WTC11 (cell line): ENCODE measurements around the gene FDPS. TPM values are rescaled to one million over a fixed set of nuclear protein-coding genes. Genes with fewer than 3 reads are reported as not detected.

ENCODE experiments used
- ATAC-seq: fragments of 200-7000 bp; cut with Tn5 transposase; 2 replicates; pipeline ENCODE4 v1.10.0; 2021; ENCODE audit warnings: mild to moderate bottlenecking, moderate library complexity
- CTCF ChIA-PET: fragments of 300-600 bp; sonication (Branson Sonifier 250); formaldehyde crosslinking; loops from one replicate; lab custom pipeline; 2021; ENCODE audit warnings: antibody characterized with exemption; lab: Charles Lee
- POLR2A ChIA-PET: fragments of 350-600 bp; sonication (Branson Sonifier 250); formaldehyde crosslinking; loops from one replicate; lab custom pipeline; 2021; ENCODE audit warnings: antibody characterized with exemption; lab: Charles Lee
- DNase-seq: peaks from one replicate; pipeline ENCODE4 v3.0.0; 2021; ENCODE audit warnings: low spot score
- H3K27ac Mint-ChIP-seq: 2 replicates; pipeline ENCODE4 v1.8.0; 2021; ENCODE audit warnings: mixed read lengths
- H3K27me3 Mint-ChIP-seq: 2 replicates; pipeline ENCODE4 v1.8.0; 2021; ENCODE audit warnings: low read depth, mild to moderate bottlenecking, moderate library complexity, mixed read lengths
- H3K36me3 Mint-ChIP-seq: 2 replicates; pipeline ENCODE4 v1.8.0; 2021; ENCODE audit warnings: mixed read lengths
- H3K4me1 Mint-ChIP-seq: 2 replicates; pipeline ENCODE4 v1.8.0; 2022; ENCODE audit warnings: mixed read lengths
- H3K4me3 Mint-ChIP-seq: 2 replicates; pipeline ENCODE4 v1.8.0; 2021; ENCODE audit warnings: mild to moderate bottlenecking, moderate library complexity, mixed read lengths
- H3K9me3 Mint-ChIP-seq: 2 replicates; pipeline ENCODE4 v1.8.0; 2021; ENCODE audit warnings: mixed read lengths
- ATF1 ChIP-seq: sonication (generic); formaldehyde crosslinking; IDR thresholded peaks from 2 replicates; pipeline ENCODE4 v1.8.1; 2023; ENCODE audit warnings: mild to moderate bottlenecking, moderate library complexity, missing genetic modification reagents
- ATF6 ChIP-seq: sonication (generic); formaldehyde crosslinking; IDR thresholded peaks from 2 replicates; pipeline ENCODE4 v1.8.1; 2023; ENCODE audit warnings: mild to moderate bottlenecking, missing genetic modification reagents
- CREB1 ChIP-seq: sonication (generic); formaldehyde crosslinking; IDR thresholded peaks from 2 replicates; pipeline ENCODE4 v1.8.0; 2023; ENCODE audit warnings: mild to moderate bottlenecking, missing genetic modification reagents
- EMX1 ChIP-seq: fragments of 250-450 bp; sonication (Bioruptor Pico); IDR thresholded peaks from 2 replicates; pipeline ENCODE4 v1.8.0; 2021; ENCODE audit warnings: mild to moderate bottlenecking
- ERG ChIP-seq: fragments of 250-450 bp; sonication (Bioruptor Pico); IDR thresholded peaks from 2 replicates; pipeline ENCODE4 v1.8.0; 2021; ENCODE audit warnings: mild to moderate bottlenecking
- ESRRA ChIP-seq: sonication (generic); formaldehyde crosslinking; IDR thresholded peaks from 2 replicates; pipeline ENCODE4 v1.8.1; 2022; ENCODE audit warnings: mild to moderate bottlenecking, missing genetic modification reagents, borderline replicate concordance
- FOXK1 ChIP-seq: sonication (generic); formaldehyde crosslinking; IDR thresholded peaks from 2 replicates; pipeline ENCODE4 v1.8.0; 2022; ENCODE audit warnings: mild to moderate bottlenecking, moderate library complexity, missing genetic modification reagents
- FOXP1 ChIP-seq: sonication (generic); formaldehyde crosslinking; IDR thresholded peaks from 2 replicates; pipeline ENCODE4 v1.8.0; 2022; ENCODE audit warnings: missing genetic modification reagents, mild to moderate bottlenecking, moderate library complexity, borderline replicate concordance
- GABPB1 ChIP-seq: sonication (generic); formaldehyde crosslinking; IDR thresholded peaks from 2 replicates; pipeline ENCODE4 v1.8.1; 2023; ENCODE audit warnings: mild to moderate bottlenecking, missing genetic modification reagents
- GRHL2 ChIP-seq: fragments of 250-450 bp; sonication (Bioruptor Pico); IDR thresholded peaks from 2 replicates; pipeline ENCODE4 v1.8.0; 2022; ENCODE audit warnings: mild to moderate bottlenecking, moderate library complexity; ENCODE audit not compliant: insufficient replicate concordance, severe bottlenecking
- HMGA2 ChIP-seq: fragments of 250-450 bp; sonication (Bioruptor Pico); IDR thresholded peaks from 2 replicates; pipeline ENCODE4 v1.4.0; 2021; ENCODE audit warnings: mild to moderate bottlenecking, moderate library complexity
- JAZF1 ChIP-seq: fragments of 250-450 bp; sonication (Bioruptor Pico); IDR thresholded peaks from 2 replicates; pipeline ENCODE4 v1.9.0; 2021; ENCODE audit warnings: moderate library complexity, mild to moderate bottlenecking, inconsistent platforms
- JUN ChIP-seq: sonication (generic); formaldehyde crosslinking; IDR thresholded peaks from 2 replicates; pipeline ENCODE4 v1.8.0; 2023; ENCODE audit warnings: mild to moderate bottlenecking, missing genetic modification reagents
- MXD4 ChIP-seq: fragments of 250-450 bp; sonication (Bioruptor Pico); IDR thresholded peaks from 2 replicates; pipeline ENCODE4 v1.8.0; 2021; ENCODE audit warnings: mild to moderate bottlenecking, moderate library complexity, borderline replicate concordance
- NFYB ChIP-seq: sonication (generic); formaldehyde crosslinking; conservative IDR thresholded peaks from 2 replicates; pipeline ENCODE4 v1.8.0; 2022; ENCODE audit warnings: low read depth, missing genetic modification reagents
- PRRX2 ChIP-seq: fragments of 250-450 bp; sonication (Bioruptor Pico); IDR thresholded peaks from 2 replicates; pipeline ENCODE4 v1.8.0; 2021; ENCODE audit warnings: mild to moderate bottlenecking
- RELA ChIP-seq: sonication (generic); formaldehyde crosslinking; IDR thresholded peaks from 2 replicates; pipeline ENCODE4 v1.8.1; 2022; ENCODE audit warnings: missing genetic modification reagents, mild to moderate bottlenecking, borderline replicate concordance
- RORB ChIP-seq: fragments of 250-450 bp; sonication (Bioruptor Pico); IDR thresholded peaks from 2 replicates; pipeline ENCODE4 v1.9.0; 2021; ENCODE audit warnings: mild to moderate bottlenecking
- SMAD4 ChIP-seq: sonication (generic); formaldehyde crosslinking; IDR thresholded peaks from 2 replicates; pipeline ENCODE4 v1.8.0; 2022; ENCODE audit warnings: mild to moderate bottlenecking, missing genetic modification reagents
- SOX15 ChIP-seq: fragments of 250-450 bp; sonication (Bioruptor Pico); IDR thresholded peaks from 2 replicates; pipeline ENCODE4 v1.9.0; 2021; ENCODE audit warnings: mild to moderate bottlenecking
- TCF7 ChIP-seq: sonication (generic); formaldehyde crosslinking; IDR thresholded peaks from 2 replicates; pipeline ENCODE4 v1.8.0; 2022; ENCODE audit warnings: mild to moderate bottlenecking, low read depth, missing genetic modification reagents, moderate library complexity
- TP53 ChIP-seq: sonication (generic); formaldehyde crosslinking; IDR thresholded peaks from 2 replicates; pipeline ENCODE4 v1.8.1; 2023; ENCODE audit warnings: mild to moderate bottlenecking, missing genetic modification reagents
- ZNF232 ChIP-seq: sonication (generic); formaldehyde crosslinking; IDR thresholded peaks from 2 replicates; pipeline ENCODE4 v1.8.0; 2022; ENCODE audit warnings: mild to moderate bottlenecking, missing genetic modification reagents
- ZNF416 ChIP-seq: fragments of 250-450 bp; sonication (Bioruptor Pico); IDR thresholded peaks from 2 replicates; pipeline ENCODE4 v1.9.0; 2021; ENCODE audit warnings: mild to moderate bottlenecking, inconsistent platforms
- ZNF671 ChIP-seq: fragments of 250-450 bp; sonication (Bioruptor Pico); IDR thresholded peaks from 2 replicates; pipeline ENCODE4 v1.8.0; 2021; ENCODE audit warnings: mild to moderate bottlenecking
- ZSCAN18 ChIP-seq: fragments of 250-450 bp; sonication (Bioruptor Pico); IDR thresholded peaks from 2 replicates; pipeline ENCODE4 v2.1.2; 2022; ENCODE audit warnings: mild to moderate bottlenecking, moderate library complexity
- total RNA-seq: library from RNA; stranded (reverse); gene quantifications from 3 replicates; pipeline ENCODE4 v1.2.3, GENCODE V29; 2021
- TF ChIP-seq, protein P1 (sequence below): sonication (generic); formaldehyde crosslinking; IDR thresholded peaks from 2 replicates; pipeline ENCODE4 v1.8.0; 2022; ENCODE audit warnings: mild to moderate bottlenecking, missing genetic modification reagents
- TF ChIP-seq, protein P2 (sequence below): sonication (generic); formaldehyde crosslinking; IDR thresholded peaks from 2 replicates; pipeline ENCODE4 v1.8.1; 2023; ENCODE audit warnings: mild to moderate bottlenecking, moderate library complexity, missing genetic modification reagents

The FDPS gene
- total RNA-seq, 1 experiment from 2014 or later = 354 TPM

- Mint-ChIP-seq H3K27ac (peak overlapping the region; percentile 48; the same call in 1 of the 2 replicates), H3K27me3 (peaks cover 18% of the 10 kb centered on the region), H3K4me3 (peak overlapping the region; percentile 68), H3K4me1 (peaks cover 26% of the 10 kb centered on the region), H3K9me3 (no peaks in the 10 kb centered on the region), H3K36me3 (peaks cover 7% of the 10 kb centered on the region; the same call in 1 of the 2 replicates)
- ChIA-PET CTCF (interaction anchor here (0.5 to 4.0 kb wide), 22 partner anchors 10 to 1212 kb away, joined by 3 to 75 read pairs (median 5); partner anchors contain the start of genes ENTREP3, FDPS, PKLR and RUSC1), POLR2A (interaction anchor here (1.0 to 1.2 kb wide), 2 partner anchors 43 to 45 kb away, joined by 3 to 9 read pairs; partner anchors contain the start of gene RUSC1)
- ATAC-seq = peak; percentile 76
- DNase-seq = peak; percentile 98
- no peak for TF ChIP-seq ATF1 (CRISPR knock-in tag)
- TF ChIP-seq SMAD4 (CRISPR knock-in tag) = no peak
- no peak for TF ChIP-seq ERG
- no peak for TF ChIP-seq GRHL2 (CRISPR knock-in tag)
- no peak for TF ChIP-seq EMX1 (CRISPR knock-in tag)
- TF ChIP-seq GABPB1 (CRISPR knock-in tag) = no peak
- TF ChIP-seq JAZF1 = no peak
- TF ChIP-seq JUN (CRISPR knock-in tag) = no peak
- no peak for TF ChIP-seq ZNF671 (CRISPR knock-in tag)
- TF ChIP-seq NFYB (CRISPR knock-in tag) = no peak
- no peak for TF ChIP-seq RELA
- TF ChIP-seq ZNF416 (CRISPR knock-in tag) = no peak
- 0 out of 2 replicates have a peak, but pooled peaks have one; percentile 39 for TF ChIP-seq FOXP1 (CRISPR knock-in tag)
- TF ChIP-seq ZNF232 (CRISPR knock-in tag) = peak; percentile 87; the same call in 1 of the 2 replicates
- no peak for TF ChIP-seq TCF7
- TF ChIP-seq ATF6 (CRISPR knock-in tag) = no peak
- TF ChIP-seq RORB (CRISPR knock-in tag) = no peak
- TF ChIP-seq CREB1 (CRISPR knock-in tag) = no peak
- no peak; the same call in 1 of the 2 replicates for TF ChIP-seq TP53
- TF ChIP-seq, protein P1, sequence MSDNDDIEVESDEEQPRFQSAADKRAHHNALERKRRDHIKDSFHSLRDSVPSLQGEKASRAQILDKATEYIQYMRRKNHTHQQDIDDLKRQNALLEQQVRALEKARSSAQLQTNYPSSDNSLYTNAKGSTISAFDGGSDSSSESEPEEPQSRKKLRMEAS (CRISPR knock-in tag) = no peak
- TF ChIP-seq ESRRA = peak; percentile 70; the same call in 1 of the 2 replicates
- TF ChIP-seq FOXK1 (CRISPR knock-in tag) = peak; percentile 85; the same call in 1 of the 2 replicates
- TF ChIP-seq PRRX2 = no peak
- no peak for TF ChIP-seq SOX15 (CRISPR knock-in tag)
- TF ChIP-seq, protein P2, sequence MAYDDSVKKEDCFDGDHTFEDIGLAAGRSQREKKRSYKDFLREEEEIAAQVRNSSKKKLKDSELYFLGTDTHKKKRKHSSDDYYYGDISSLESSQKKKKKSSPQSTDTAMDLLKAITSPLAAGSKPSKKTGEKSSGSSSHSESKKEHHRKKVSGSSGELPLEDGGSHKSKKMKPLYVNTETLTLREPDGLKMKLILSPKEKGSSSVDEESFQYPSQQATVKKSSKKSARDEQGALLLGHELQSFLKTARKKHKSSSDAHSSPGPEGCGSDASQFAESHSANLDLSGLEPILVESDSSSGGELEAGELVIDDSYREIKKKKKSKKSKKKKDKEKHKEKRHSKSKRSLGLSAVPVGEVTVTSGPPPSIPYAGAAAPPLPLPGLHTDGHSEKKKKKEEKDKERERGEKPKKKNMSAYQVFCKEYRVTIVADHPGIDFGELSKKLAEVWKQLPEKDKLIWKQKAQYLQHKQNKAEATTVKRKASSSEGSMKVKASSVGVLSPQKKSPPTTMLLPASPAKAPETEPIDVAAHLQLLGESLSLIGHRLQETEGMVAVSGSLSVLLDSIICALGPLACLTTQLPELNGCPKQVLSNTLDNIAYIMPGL = 0 out of 2 replicates have a peak, but pooled peaks have one; percentile 30
- TF ChIP-seq HMGA2 (CRISPR knock-in tag) = no peak
- no peak for TF ChIP-seq ZSCAN18
- TF ChIP-seq MXD4 (CRISPR knock-in tag) = no peak
Measured at GRCh38 chr1:155277902-155278688, 30.6 kb upstream of the FDPS start.
